H9 (cell line): ENCODE measurements around the gene TPGS1. TPM values are rescaled to one million over a fixed set of nuclear protein-coding genes. Genes with fewer than 3 reads are reported as not detected.

ENCODE experiments used
- DNase-seq: peaks from one replicate; pipeline ENCODE4 v3.0.0-alpha.2; 2017
- H2AFZ ChIP-seq: one replicate; pipeline ENCODE4 v1.6.1; 2013; ENCODE audit warnings: mild to moderate bottlenecking, low read length, control low read depth, moderate library complexity
- H2AK5ac ChIP-seq: 2 replicates; pipeline ENCODE4 v1.6.1; 2013; ENCODE audit warnings: low read length, control low read depth, mixed read lengths; ENCODE audit not compliant: insufficient read length
- H2BK120ac ChIP-seq: one replicate; pipeline ENCODE4 v1.6.1; 2013; ENCODE audit warnings: low read depth, mild to moderate bottlenecking, low read length, control low read depth, inconsistent platforms; ENCODE audit not compliant: poor library complexity, severe bottlenecking
- H2BK12ac ChIP-seq: 2 replicates; pipeline ENCODE4 v1.6.1; 2013; ENCODE audit warnings: low read length, control low read depth, mixed read lengths, low read depth; ENCODE audit not compliant: insufficient read length
- H2BK15ac ChIP-seq: 2 replicates; pipeline ENCODE4 v1.6.1; 2013; ENCODE audit warnings: low read depth, low read length, control low read depth
- H2BK20ac ChIP-seq: one replicate; pipeline ENCODE4 v1.6.1; 2013; ENCODE audit warnings: low read depth, mild to moderate bottlenecking, low read length, control low read depth, inconsistent platforms; ENCODE audit not compliant: poor library complexity, severe bottlenecking
- H2BK5ac ChIP-seq: 2 replicates; pipeline ENCODE4 v1.6.1; 2013; ENCODE audit warnings: low read length, control low read depth, mixed read lengths; ENCODE audit not compliant: insufficient read length
- H3K14ac ChIP-seq: 2 replicates; pipeline ENCODE4 v1.6.1; 2013; ENCODE audit warnings: low read length, control low read depth; ENCODE audit not compliant: insufficient read depth
- H3K18ac ChIP-seq: 2 replicates; pipeline ENCODE4 v1.6.1; 2013; ENCODE audit warnings: low read depth, mild to moderate bottlenecking, mixed read lengths, low read length, control low read depth; ENCODE audit not compliant: insufficient read length
- H3K23ac ChIP-seq: 2 replicates; pipeline ENCODE4 v1.6.1; 2013; ENCODE audit warnings: low read length, control low read depth, mixed read lengths, low read depth; ENCODE audit not compliant: insufficient read length
- H3K23me2 ChIP-seq: 2 replicates; pipeline ENCODE4 v1.6.1; 2013; ENCODE audit warnings: low read depth, mild to moderate bottlenecking, mixed read lengths, low read length, control low read depth; ENCODE audit not compliant: insufficient read length, poor library complexity, severe bottlenecking
- H3K27ac ChIP-seq: 2 replicates; pipeline ENCODE4 v1.5.1; 2013; ENCODE audit warnings: low read length, control low read depth, mixed read lengths, low read depth; ENCODE audit not compliant: insufficient read length
- H3K27me3 ChIP-seq: 2 replicates; pipeline ENCODE4 v1.6.1; 2013; ENCODE audit warnings: low read length, control low read depth, inconsistent platforms; ENCODE audit not compliant: insufficient read depth
- H3K4ac ChIP-seq: 2 replicates; pipeline ENCODE4 v1.6.1; 2013; ENCODE audit warnings: low read depth, mild to moderate bottlenecking, control low read depth, inconsistent platforms, low read length, moderate library complexity
- H3K4me1 ChIP-seq: 2 replicates; pipeline ENCODE4 v1.6.1; 2013; ENCODE audit warnings: low read length, control low read depth, inconsistent platforms; ENCODE audit not compliant: insufficient read depth
- H3K4me2 ChIP-seq: 2 replicates; pipeline ENCODE4 v1.6.1; 2013; ENCODE audit warnings: low read length, control low read depth, mixed read lengths; ENCODE audit not compliant: insufficient read length, insufficient read depth
- H3K56ac ChIP-seq: 2 replicates; pipeline ENCODE4 v1.6.1; 2013; ENCODE audit warnings: low read depth, mild to moderate bottlenecking, mixed read lengths, low read length, control low read depth; ENCODE audit not compliant: insufficient read length
- H3K79me1 ChIP-seq: 2 replicates; pipeline ENCODE4 v1.6.1; 2013; ENCODE audit warnings: low read depth, mild to moderate bottlenecking, moderate library complexity, low read length, control low read depth, inconsistent platforms; ENCODE audit not compliant: insufficient read depth, poor library complexity, severe bottlenecking
- H3K79me2 ChIP-seq: 2 replicates; pipeline ENCODE4 v1.6.1; 2013; ENCODE audit warnings: low read length, control low read depth, inconsistent platforms; ENCODE audit not compliant: insufficient read depth
- H3K9ac ChIP-seq: 2 replicates; pipeline ENCODE4 v1.6.1; 2013; ENCODE audit warnings: low read length, control low read depth, mixed read lengths; ENCODE audit not compliant: insufficient read length; ENCODE audit errors: extremely low read depth
- H3K9me3 ChIP-seq: one replicate; pipeline ENCODE4 v1.6.1; 2013; ENCODE audit warnings: low read depth, low read length, inconsistent platforms; ENCODE audit not compliant: control insufficient read depth
- H3T11ph ChIP-seq: one replicate; pipeline ENCODE4 v1.6.1; 2013; ENCODE audit warnings: mild to moderate bottlenecking, low read length, control low read depth, inconsistent platforms
- H4K20me1 ChIP-seq: one replicate; pipeline ENCODE4 v1.6.1; 2013; ENCODE audit not compliant: control insufficient read depth, insufficient read length, insufficient read depth
- H4K5ac ChIP-seq: 2 replicates; pipeline ENCODE4 v1.6.1; 2013; ENCODE audit warnings: low read depth, mild to moderate bottlenecking, mixed read lengths, low read length, control low read depth; ENCODE audit not compliant: insufficient read length
- H4K8ac ChIP-seq: replicated peaks from 2 replicates; pipeline ENCODE4 v1.6.1; 2013; ENCODE audit warnings: low read length, control low read depth, mixed read lengths, low read depth; ENCODE audit not compliant: insufficient read length
- H4K91ac ChIP-seq: 2 replicates; pipeline ENCODE4 v1.6.1; 2013; ENCODE audit warnings: low read depth, mild to moderate bottlenecking, moderate library complexity, mixed read lengths, low read length, control low read depth; ENCODE audit not compliant: insufficient read length
- H3K27ac Mint-ChIP-seq, 3 experiments: 2 replicates in 2 of 3; 3 replicates in 1 of 3; pipeline ENCODE4 v1.8.0; 2020 to 2021; ENCODE audit warnings: mixed read lengths in 3 of 3, mild to moderate bottlenecking in 1 of 3, moderate library complexity in 1 of 3
- H3K27me3 Mint-ChIP-seq: 2 replicates; pipeline ENCODE4 v1.8.0; 2021; ENCODE audit warnings: low read depth, mild to moderate bottlenecking, moderate library complexity, mixed read lengths
- H3K36me3 Mint-ChIP-seq, 3 experiments: 2 replicates in 2 of 3; 3 replicates in 1 of 3; pipeline ENCODE4 v1.8.0; 2020 to 2021; ENCODE audit warnings: low read depth in 3 of 3, mixed read lengths in 3 of 3; ENCODE audit not compliant: insufficient read depth in 1 of 3
- H3K4me1 Mint-ChIP-seq, 2 experiments: 2 replicates each; pipeline ENCODE4 v1.8.0; 2020; ENCODE audit warnings: mixed read lengths in 2 of 2
- H3K4me3 Mint-ChIP-seq, 2 experiments: 2 replicates in 1 of 2; 3 replicates in 1 of 2; pipeline ENCODE4 v1.8.0; 2020 to 2021; ENCODE audit warnings: mild to moderate bottlenecking in 2 of 2, mixed read lengths in 2 of 2, moderate library complexity in 1 of 2
- H3K9me3 Mint-ChIP-seq, 2 experiments: 2 replicates in 1 of 2; 3 replicates in 1 of 2; pipeline ENCODE4 v1.8.0; 2020; ENCODE audit warnings: mild to moderate bottlenecking in 2 of 2, mixed read lengths in 2 of 2, moderate library complexity in 1 of 2
- CTCF ChIP-seq: fragments of 200-600 bp; sonication (generic); conservative IDR thresholded peaks from 3 replicates; pipeline ENCODE4 v1.8.0; 2021; ENCODE audit warnings: antibody characterized with exemption, mild to moderate bottlenecking
- WGBS: extraction: QIAGEN DNeasy Blood & Tissue Kit; methylation state at CpG from one replicate; pipeline ENCODE4 v1.1.7; 2013; ENCODE audit warnings: missing lambda C conversion rate, low lambda C conversion rate, mixed read lengths; ENCODE audit not compliant: insufficient read length; ENCODE audit errors: extremely low coverage; 5-methylcytosine and 5-hydroxymethylcytosine counted together
- total RNA-seq: library from RNA; stranded (reverse); gene quantifications from 2 replicates; pipeline ENCODE4 v1.2.1, GENCODE V29; 2021

Gene TPGS1
- total RNA-seq, 1 experiment from 2014 or later = 7.4 TPM

- H3K27ac ChIP-seq = no peak overlapping the region
- H3K79me1 ChIP-seq = no peaks in the 10 kb centered on the region
- peaks cover 5% of the 10 kb centered on the region for H4K20me1 ChIP-seq
- H3K18ac ChIP-seq = no peak overlapping the region
- no peak overlapping the region for H2AK5ac ChIP-seq
- Mint-ChIP-seq H3K27ac (peak overlapping the region in 2 of 3 experiments; percentile 89 to 90; a peak in 4 of 7 replicates), H3K4me1 (peaks cover 19 to 23% of the 10 kb centered on the region in 2 experiments), H3K9me3 (peaks cover 5 to 7% of the 10 kb centered on the region in 2 experiments; a peak in 3 of 5 replicates), H3K36me3 (peaks cover 10 to 17% (median 10%) of the 10 kb centered on the region in 3 experiments; a peak in 6 of 7 replicates), H3K4me3 (peak overlapping the region; percentile 74 to 94), H3K27me3 (peaks cover 11% of the 10 kb centered on the region)
- H4K5ac ChIP-seq = no peak overlapping the region
- H2BK15ac ChIP-seq = no peak overlapping the region
- H4K8ac ChIP-seq = no peak overlapping the region
- no peak overlapping the region for H2BK12ac ChIP-seq
- H3K4me2 ChIP-seq = peak overlapping the region; percentile 80
- no CpG with 5 or more reads among the region's 32 CpGs for WGBS
- H3T11ph ChIP-seq = no peak overlapping the region
- no peak overlapping the region for H2BK5ac ChIP-seq
- H2BK120ac ChIP-seq = no peak overlapping the region
- H3K9ac ChIP-seq = no peak overlapping the region
- no peaks in the 10 kb centered on the region for H3K4me1 ChIP-seq
- DNase-seq = no peak
- no peak overlapping the region for H4K91ac ChIP-seq
- no peak overlapping the region; the same call in 1 of the 2 replicates for H3K14ac ChIP-seq
- H3K4ac ChIP-seq = no peak overlapping the region
- H3K9me3 ChIP-seq = no peaks in the 10 kb centered on the region
- no peak overlapping the region for H2BK20ac ChIP-seq
- no peaks in the 10 kb centered on the region for H3K79me2 ChIP-seq
- no peak overlapping the region for H3K56ac ChIP-seq
- no peak overlapping the region for H3K23ac ChIP-seq
- no peaks in the 10 kb centered on the region for H3K27me3 ChIP-seq
- TF ChIP-seq CTCF = no peak
- no peak overlapping the region for H2AFZ ChIP-seq
- peaks cover 8% of the 10 kb centered on the region for H3K23me2 ChIP-seq
Measured at GRCh38 chr19:508204-509150, 1.2 kb downstream of the TPGS1 start.
